K562 (cell line): ENCODE data around the gene ARL4D. TPM values are rescaled to one million over a fixed set of nuclear protein-coding genes. Genes with fewer than 3 reads are reported as not detected.
A peak's percentile ranks its signal among the peaks of the same experiment; 100 is the strongest.

Source experiments
- HMG20B ChIP-seq: fragments of 250-450 bp; sonication (Bioruptor Pico); IDR thresholded peaks from 2 replicates; pipeline ENCODE4 v1.5.0; 2021; ENCODE audit warnings: mild to moderate bottlenecking
- POLR3G ChIP-seq: IDR thresholded peaks from 2 replicates; pipeline ENCODE4 v1.6.1; 2011; ENCODE audit not compliant: insufficient read length, insufficient replicate concordance; ENCODE audit errors: extremely low read depth
- polyA plus RNA-seq, 8 experiments: library from polyadenylated mRNA; depleted of rRNA in 4 of 8; stranded (reverse) in 5 of 8; unstranded in 3 of 8; fragments of >200 nt; fragmentation: Nextera tagmentation in 2 of 8; fragmentation: Illumina TruSeq in 1 of 8; extraction: Ambion mirVana in 2 of 8; extraction: Trizol in 1 of 8; gene quantifications; 2 replicates each; pipeline versions ENCODE4 v1.2.1 to v1.2.3, GENCODE V29; 2011 to 2014; ENCODE audit warnings: inconsistent platforms in 1 of 8, missing spikeins in 1 of 8
- total RNA-seq, 7 experiments: library from RNA; depleted of rRNA in 6 of 7; stranded (reverse); fragments of >200 nt in 6 of 7; fragmentation: Illumina TruSeq in 2 of 7; extraction: Trizol in 2 of 7; gene quantifications; 2 replicates each; pipeline versions ENCODE4 v1.2.1 to v1.2.3, GENCODE V29; 2011 to 2021; ENCODE audit warnings: low replicate concordance in 1 of 7
- TF ChIP-seq, protein P1 (sequence below), 2 experiments: fragments of 450-650 bp in 1 of 2; sonication (generic) in 1 of 2; formaldehyde crosslinking in 1 of 2; IDR thresholded peaks in 1 of 2; conservative IDR thresholded peaks in 1 of 2; 2 replicates each; pipeline versions ENCODE4 v1.6.1 to v1.8.1; 2016 to 2023; ENCODE audit warnings: mild to moderate bottlenecking in 2 of 2, moderate library complexity in 2 of 2, inconsistent platforms in 1 of 2, missing genetic modification reagents in 1 of 2
- TF ChIP-seq, protein P2 (sequence below): fragments of 250-450 bp; sonication (Bioruptor Pico); IDR thresholded peaks from 2 replicates; pipeline ENCODE4 v1.8.0; 2022; ENCODE audit warnings: inconsistent platforms
- TF ChIP-seq, protein P3 (sequence below): fragments of 450-650 bp; IDR thresholded peaks from 2 replicates; pipeline ENCODE4 v1.6.1; 2016; ENCODE audit warnings: mild to moderate bottlenecking, moderate library complexity
- TF ChIP-seq, protein P4 (sequence below): IDR thresholded peaks from 2 replicates; pipeline ENCODE4 v1.6.1; 2011; ENCODE audit not compliant: insufficient read length; ENCODE audit errors: extremely low read depth
- TF ChIP-seq, protein P5 (sequence below): fragments of 250-450 bp; sonication (Bioruptor Pico); IDR thresholded peaks from 2 replicates; pipeline ENCODE4 v1.5.0; 2021; ENCODE audit warnings: mild to moderate bottlenecking, moderate library complexity

ARL4D gene
- total and polyA plus RNA-seq, 9 of the 15 experiments (the other 6 are each of a cell fraction or from before 2014, with no cell fraction given), result 0.07 to 0.53 (median 0.28) TPM; not detected in 1

DNA sequence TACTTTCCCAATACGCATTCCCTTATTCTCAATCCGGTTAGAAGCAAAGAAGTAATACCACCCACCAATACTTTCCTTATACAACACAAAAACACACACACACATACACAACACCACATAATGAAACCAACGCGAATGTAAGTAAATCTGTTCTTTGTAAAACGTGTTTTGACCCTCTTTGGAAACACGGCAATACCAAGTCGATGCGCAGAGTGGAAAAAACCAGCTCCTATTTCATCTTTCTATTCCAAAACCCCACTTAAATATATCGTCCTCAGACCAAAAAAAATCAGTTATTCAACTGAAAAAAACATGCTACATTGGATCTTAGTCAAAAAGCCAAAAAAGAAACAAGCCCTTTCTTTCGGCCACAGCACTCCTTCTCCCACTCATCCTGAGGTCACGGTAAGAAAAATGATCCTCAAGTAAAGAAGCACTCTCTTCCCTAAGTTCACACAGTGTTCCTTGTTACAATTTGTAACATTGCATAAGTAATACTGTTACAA is 31.0 kb upstream of the ARL4D start (continued):
- TF ChIP-seq, protein P1, sequence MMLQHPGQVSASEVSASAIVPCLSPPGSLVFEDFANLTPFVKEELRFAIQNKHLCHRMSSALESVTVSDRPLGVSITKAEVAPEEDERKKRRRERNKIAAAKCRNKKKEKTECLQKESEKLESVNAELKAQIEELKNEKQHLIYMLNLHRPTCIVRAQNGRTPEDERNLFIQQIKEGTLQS (IDR thresholded peaks at IDR 0.05), result no peak
- TF ChIP-seq, protein P1 (CRISPR knock-in tag; conservative IDR thresholded peaks at IDR 0.05), result peak; percentile 91
- TF ChIP-seq, protein P2, sequence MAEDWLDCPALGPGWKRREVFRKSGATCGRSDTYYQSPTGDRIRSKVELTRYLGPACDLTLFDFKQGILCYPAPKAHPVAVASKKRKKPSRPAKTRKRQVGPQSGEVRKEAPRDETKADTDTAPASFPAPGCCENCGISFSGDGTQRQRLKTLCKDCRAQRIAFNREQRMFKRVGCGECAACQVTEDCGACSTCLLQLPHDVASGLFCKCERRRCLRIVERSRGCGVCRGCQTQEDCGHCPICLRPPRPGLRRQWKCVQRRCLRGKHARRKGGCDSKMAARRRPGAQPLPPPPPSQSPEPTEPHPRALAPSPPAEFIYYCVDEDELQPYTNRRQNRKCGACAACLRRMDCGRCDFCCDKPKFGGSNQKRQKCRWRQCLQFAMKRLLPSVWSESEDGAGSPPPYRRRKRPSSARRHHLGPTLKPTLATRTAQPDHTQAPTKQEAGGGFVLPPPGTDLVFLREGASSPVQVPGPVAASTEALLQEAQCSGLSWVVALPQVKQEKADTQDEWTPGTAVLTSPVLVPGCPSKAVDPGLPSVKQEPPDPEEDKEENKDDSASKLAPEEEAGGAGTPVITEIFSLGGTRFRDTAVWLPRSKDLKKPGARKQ (CRISPR knock-in tag), result peak; percentile 78
- TF ChIP-seq, protein P3, sequence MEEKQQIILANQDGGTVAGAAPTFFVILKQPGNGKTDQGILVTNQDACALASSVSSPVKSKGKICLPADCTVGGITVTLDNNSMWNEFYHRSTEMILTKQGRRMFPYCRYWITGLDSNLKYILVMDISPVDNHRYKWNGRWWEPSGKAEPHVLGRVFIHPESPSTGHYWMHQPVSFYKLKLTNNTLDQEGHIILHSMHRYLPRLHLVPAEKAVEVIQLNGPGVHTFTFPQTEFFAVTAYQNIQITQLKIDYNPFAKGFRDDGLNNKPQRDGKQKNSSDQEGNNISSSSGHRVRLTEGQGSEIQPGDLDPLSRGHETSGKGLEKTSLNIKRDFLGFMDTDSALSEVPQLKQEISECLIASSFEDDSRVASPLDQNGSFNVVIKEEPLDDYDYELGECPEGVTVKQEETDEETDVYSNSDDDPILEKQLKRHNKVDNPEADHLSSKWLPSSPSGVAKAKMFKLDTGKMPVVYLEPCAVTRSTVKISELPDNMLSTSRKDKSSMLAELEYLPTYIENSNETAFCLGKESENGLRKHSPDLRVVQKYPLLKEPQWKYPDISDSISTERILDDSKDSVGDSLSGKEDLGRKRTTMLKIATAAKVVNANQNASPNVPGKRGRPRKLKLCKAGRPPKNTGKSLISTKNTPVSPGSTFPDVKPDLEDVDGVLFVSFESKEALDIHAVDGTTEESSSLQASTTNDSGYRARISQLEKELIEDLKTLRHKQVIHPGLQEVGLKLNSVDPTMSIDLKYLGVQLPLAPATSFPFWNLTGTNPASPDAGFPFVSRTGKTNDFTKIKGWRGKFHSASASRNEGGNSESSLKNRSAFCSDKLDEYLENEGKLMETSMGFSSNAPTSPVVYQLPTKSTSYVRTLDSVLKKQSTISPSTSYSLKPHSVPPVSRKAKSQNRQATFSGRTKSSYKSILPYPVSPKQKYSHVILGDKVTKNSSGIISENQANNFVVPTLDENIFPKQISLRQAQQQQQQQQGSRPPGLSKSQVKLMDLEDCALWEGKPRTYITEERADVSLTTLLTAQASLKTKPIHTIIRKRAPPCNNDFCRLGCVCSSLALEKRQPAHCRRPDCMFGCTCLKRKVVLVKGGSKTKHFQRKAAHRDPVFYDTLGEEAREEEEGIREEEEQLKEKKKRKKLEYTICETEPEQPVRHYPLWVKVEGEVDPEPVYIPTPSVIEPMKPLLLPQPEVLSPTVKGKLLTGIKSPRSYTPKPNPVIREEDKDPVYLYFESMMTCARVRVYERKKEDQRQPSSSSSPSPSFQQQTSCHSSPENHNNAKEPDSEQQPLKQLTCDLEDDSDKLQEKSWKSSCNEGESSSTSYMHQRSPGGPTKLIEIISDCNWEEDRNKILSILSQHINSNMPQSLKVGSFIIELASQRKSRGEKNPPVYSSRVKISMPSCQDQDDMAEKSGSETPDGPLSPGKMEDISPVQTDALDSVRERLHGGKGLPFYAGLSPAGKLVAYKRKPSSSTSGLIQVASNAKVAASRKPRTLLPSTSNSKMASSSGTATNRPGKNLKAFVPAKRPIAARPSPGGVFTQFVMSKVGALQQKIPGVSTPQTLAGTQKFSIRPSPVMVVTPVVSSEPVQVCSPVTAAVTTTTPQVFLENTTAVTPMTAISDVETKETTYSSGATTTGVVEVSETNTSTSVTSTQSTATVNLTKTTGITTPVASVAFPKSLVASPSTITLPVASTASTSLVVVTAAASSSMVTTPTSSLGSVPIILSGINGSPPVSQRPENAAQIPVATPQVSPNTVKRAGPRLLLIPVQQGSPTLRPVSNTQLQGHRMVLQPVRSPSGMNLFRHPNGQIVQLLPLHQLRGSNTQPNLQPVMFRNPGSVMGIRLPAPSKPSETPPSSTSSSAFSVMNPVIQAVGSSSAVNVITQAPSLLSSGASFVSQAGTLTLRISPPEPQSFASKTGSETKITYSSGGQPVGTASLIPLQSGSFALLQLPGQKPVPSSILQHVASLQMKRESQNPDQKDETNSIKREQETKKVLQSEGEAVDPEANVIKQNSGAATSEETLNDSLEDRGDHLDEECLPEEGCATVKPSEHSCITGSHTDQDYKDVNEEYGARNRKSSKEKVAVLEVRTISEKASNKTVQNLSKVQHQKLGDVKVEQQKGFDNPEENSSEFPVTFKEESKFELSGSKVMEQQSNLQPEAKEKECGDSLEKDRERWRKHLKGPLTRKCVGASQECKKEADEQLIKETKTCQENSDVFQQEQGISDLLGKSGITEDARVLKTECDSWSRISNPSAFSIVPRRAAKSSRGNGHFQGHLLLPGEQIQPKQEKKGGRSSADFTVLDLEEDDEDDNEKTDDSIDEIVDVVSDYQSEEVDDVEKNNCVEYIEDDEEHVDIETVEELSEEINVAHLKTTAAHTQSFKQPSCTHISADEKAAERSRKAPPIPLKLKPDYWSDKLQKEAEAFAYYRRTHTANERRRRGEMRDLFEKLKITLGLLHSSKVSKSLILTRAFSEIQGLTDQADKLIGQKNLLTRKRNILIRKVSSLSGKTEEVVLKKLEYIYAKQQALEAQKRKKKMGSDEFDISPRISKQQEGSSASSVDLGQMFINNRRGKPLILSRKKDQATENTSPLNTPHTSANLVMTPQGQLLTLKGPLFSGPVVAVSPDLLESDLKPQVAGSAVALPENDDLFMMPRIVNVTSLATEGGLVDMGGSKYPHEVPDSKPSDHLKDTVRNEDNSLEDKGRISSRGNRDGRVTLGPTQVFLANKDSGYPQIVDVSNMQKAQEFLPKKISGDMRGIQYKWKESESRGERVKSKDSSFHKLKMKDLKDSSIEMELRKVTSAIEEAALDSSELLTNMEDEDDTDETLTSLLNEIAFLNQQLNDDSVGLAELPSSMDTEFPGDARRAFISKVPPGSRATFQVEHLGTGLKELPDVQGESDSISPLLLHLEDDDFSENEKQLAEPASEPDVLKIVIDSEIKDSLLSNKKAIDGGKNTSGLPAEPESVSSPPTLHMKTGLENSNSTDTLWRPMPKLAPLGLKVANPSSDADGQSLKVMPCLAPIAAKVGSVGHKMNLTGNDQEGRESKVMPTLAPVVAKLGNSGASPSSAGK, result no peak
- peak; percentile 88 for TF ChIP-seq HMG20B (CRISPR knock-in tag)
- TF ChIP-seq, protein P4, sequence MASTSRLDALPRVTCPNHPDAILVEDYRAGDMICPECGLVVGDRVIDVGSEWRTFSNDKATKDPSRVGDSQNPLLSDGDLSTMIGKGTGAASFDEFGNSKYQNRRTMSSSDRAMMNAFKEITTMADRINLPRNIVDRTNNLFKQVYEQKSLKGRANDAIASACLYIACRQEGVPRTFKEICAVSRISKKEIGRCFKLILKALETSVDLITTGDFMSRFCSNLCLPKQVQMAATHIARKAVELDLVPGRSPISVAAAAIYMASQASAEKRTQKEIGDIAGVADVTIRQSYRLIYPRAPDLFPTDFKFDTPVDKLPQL, result peak; percentile 99
- no peak for TF ChIP-seq POLR3G
- TF ChIP-seq, protein P5, sequence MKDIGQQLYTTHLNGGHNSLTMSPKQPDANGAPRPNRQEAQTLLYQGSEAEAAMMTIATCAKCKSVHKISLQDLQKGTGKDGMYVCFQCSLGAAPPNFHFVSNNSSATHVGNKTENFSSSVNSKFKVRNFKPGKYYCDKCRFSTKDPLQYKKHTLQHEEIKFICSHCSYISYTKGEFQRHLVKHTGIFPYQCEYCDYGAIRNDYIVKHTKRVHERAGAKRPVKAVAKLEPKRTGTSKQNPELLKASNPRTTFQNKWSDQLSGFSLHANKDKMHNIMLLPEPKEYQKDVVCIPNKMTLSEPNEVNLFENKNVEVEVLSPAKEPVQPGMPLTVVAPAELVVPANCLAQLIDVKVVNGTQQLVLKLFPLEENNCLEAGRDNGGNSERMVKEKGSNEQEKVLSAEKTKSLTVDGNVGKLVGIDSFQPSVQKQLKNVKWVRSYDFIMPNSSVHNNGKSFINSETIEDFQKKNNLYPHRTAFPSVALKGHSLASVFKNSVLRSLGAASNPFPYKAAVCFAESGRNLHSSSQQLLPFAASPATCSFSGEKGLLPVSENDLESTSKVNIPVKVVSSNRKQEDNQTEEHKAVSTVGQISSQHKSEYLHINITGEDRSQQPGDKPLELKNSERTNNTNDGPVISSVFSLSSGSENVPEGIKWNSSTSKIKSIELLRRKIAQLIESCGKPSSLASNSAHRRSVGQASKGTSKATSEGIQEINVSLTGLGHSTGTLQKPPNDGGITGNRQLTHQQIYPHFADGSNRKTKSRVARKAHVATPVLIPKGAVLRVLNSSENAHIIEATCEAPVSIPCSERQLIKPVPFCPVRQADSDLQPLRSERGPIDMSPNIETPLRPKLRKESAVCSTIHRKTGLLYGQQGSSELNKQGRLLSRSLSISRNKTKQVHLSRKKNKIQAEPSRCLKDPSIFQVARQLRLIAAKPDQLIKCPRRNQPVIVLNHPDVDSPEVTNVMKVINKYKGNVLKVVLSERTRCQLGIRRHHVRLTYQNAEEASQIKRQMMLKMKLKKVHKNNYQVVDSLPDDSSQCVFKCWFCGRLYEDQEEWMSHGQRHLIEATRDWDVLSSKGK (CRISPR knock-in tag), result peak; percentile 89
